ENCODE results near the gene PTPRN2. TPM values are rescaled to one million over a fixed set of nuclear protein-coding genes. Genes with fewer than 3 reads are reported as not detected.

Gene PTPRN2
- total RNA-seq, 2 experiments from 2014 or later = 0.70 TPM; not detected in 1

GRCh38 chr7:157602581-157602980 is 985.0 kb downstream of the PTPRN2 start:
- Histone ChIP-seq H3K9me2 (ENCODE audit: insufficient read depth, low read length) (no peaks in the 10 kb centered on the region), H3K4me3 (ENCODE audit: low read depth, low read length, poor library complexity, severe bottlenecking) (no peak overlapping the region), H3K4me2 (ENCODE audit: low read length) (no peak overlapping the region), H4K20me1 (ENCODE audit: insufficient read depth, low read length) (no peaks in the 10 kb centered on the region), H2AFZ (ENCODE audit: low read length) (no peak overlapping the region), H3K9me3 (ENCODE audit: low read length) (no peaks in the 10 kb centered on the region), H3K36me3 (ENCODE audit: insufficient read depth, low read length) (no peaks in the 10 kb centered on the region), H3K79me2 (ENCODE audit: insufficient read depth, low read depth, low read length) (no peaks in the 10 kb centered on the region), H3K4me1 (ENCODE audit: insufficient read depth, low read length, poor library complexity, severe bottlenecking) (no peaks in the 10 kb centered on the region), H3K27ac (ENCODE audit: low read depth, low read length, poor library complexity, severe bottlenecking) (no peak overlapping the region)
- no peak for TF ChIP-seq EZH2phosphoT487 (IDR thresholded peaks at IDR 0.05; ENCODE audit: borderline replicate concordance, low read depth, low read length)
- no peak for TF ChIP-seq CTCF (conservative IDR thresholded peaks at IDR 0.05; ENCODE audit: low read length)
- DNase-seq (ENCODE audit: low spot score) = no peak
- BruUV-seq (replicated peaks) = no TSS peak
- POLR2A ChIA-PET = no interaction called here
- CTCF ChIA-PET (ENCODE audit: unreplicated experiment) = interaction anchor here (0.5 kb wide), 1 partner anchor 400 kb away, joined by 4 read pairs; no protein-coding TSS in a partner anchor
- intact Hi-C loops (cut with micrococcal nuclease; ENCODE audit: unreplicated experiment) = no loop called here

- Histone ChIP-seq H3K9me3 (ENCODE audit: low read length) (no peaks in the 10 kb centered on the region), H3K4me1 (ENCODE audit: insufficient read depth, low read length, poor library complexity, severe bottlenecking) (no peaks in the 10 kb centered on the region), H3K9me2 (ENCODE audit: insufficient read depth, low read length) (no peaks in the 10 kb centered on the region), H2AFZ (ENCODE audit: low read length) (no peak overlapping the region), H3K4me2 (ENCODE audit: low read length) (no peak overlapping the region), H3K79me2 (ENCODE audit: insufficient read depth, low read depth, low read length) (no peaks in the 10 kb centered on the region), H3K4me3 (ENCODE audit: low read depth, low read length, poor library complexity, severe bottlenecking) (no peak overlapping the region), H4K20me1 (ENCODE audit: insufficient read depth, low read length) (no peaks in the 10 kb centered on the region), H3K36me3 (ENCODE audit: insufficient read depth, low read length) (no peaks in the 10 kb centered on the region), H3K27ac (ENCODE audit: low read depth, low read length, poor library complexity, severe bottlenecking) (no peak overlapping the region)
- CTCF ChIA-PET (ENCODE audit: unreplicated experiment) = no interaction called here
- no peak for DNase-seq (ENCODE audit: low spot score)
- TF ChIP-seq CTCF (conservative IDR thresholded peaks at IDR 0.05; ENCODE audit: low read length) = no peak
- no peak for TF ChIP-seq EZH2phosphoT487 (IDR thresholded peaks at IDR 0.05; ENCODE audit: borderline replicate concordance, low read depth, low read length)
- intact Hi-C loops (cut with micrococcal nuclease; ENCODE audit: unreplicated experiment) = no loop called here
- POLR2A ChIA-PET = no interaction called here
- BruUV-seq (replicated peaks) = no TSS peak
These were observed 985.5 kb downstream of the PTPRN2 start for GRCh38 chr7:157602156-157602555.

- BruUV-seq (replicated peaks) = no TSS peak
- Histone ChIP-seq H2AFZ (ENCODE audit: low read length) (no peak overlapping the region), H3K4me3 (ENCODE audit: low read depth, low read length, poor library complexity, severe bottlenecking) (no peak overlapping the region), H3K9me3 (ENCODE audit: low read length) (no peaks in the 10 kb centered on the region), H3K9me2 (ENCODE audit: insufficient read depth, low read length) (no peaks in the 10 kb centered on the region), H3K36me3 (ENCODE audit: insufficient read depth, low read length) (no peaks in the 10 kb centered on the region), H3K4me2 (ENCODE audit: low read length) (no peak overlapping the region), H3K79me2 (ENCODE audit: insufficient read depth, low read depth, low read length) (no peaks in the 10 kb centered on the region), H3K4me1 (ENCODE audit: insufficient read depth, low read length, poor library complexity, severe bottlenecking) (no peaks in the 10 kb centered on the region), H3K27ac (ENCODE audit: low read depth, low read length, poor library complexity, severe bottlenecking) (no peak overlapping the region), H4K20me1 (ENCODE audit: insufficient read depth, low read length) (no peaks in the 10 kb centered on the region)
- intact Hi-C loops (cut with micrococcal nuclease; ENCODE audit: unreplicated experiment) = no loop called here
- ChIA-PET CTCF (ENCODE audit: unreplicated experiment) (no interaction called here), POLR2A (no interaction called here)
- TF ChIP-seq EZH2phosphoT487 (IDR thresholded peaks at IDR 0.05; ENCODE audit: borderline replicate concordance, low read depth, low read length) (no peak), CTCF (conservative IDR thresholded peaks at IDR 0.05; ENCODE audit: low read length) (no peak)
- no peak for DNase-seq (ENCODE audit: low spot score)
These were observed 986.1 kb downstream of the PTPRN2 start for GRCh38 chr7:157601530-157601929.

Measured in OCI-LY7 (cell line).